GM15510 (cell line): ENCODE data around the gene MARCHF5.

ENCODE experiments used
- POLR2A ChIP-seq: IDR thresholded peaks from 3 replicates; pipeline ENCODE4 v1.6.1; 2011; ENCODE audit warnings: borderline replicate concordance; ENCODE audit not compliant: insufficient read length; ENCODE audit errors: extremely low read depth

MARCHF5 gene

GRCh38 chr10:92350411-92350810, 59.4 kb downstream of the MARCHF5 start:
- TF ChIP-seq POLR2A: no peak

- no peak for TF ChIP-seq POLR2A
These were observed 63.6 kb downstream of the MARCHF5 start for GRCh38 chr10:92354587-92354986.

DNA sequence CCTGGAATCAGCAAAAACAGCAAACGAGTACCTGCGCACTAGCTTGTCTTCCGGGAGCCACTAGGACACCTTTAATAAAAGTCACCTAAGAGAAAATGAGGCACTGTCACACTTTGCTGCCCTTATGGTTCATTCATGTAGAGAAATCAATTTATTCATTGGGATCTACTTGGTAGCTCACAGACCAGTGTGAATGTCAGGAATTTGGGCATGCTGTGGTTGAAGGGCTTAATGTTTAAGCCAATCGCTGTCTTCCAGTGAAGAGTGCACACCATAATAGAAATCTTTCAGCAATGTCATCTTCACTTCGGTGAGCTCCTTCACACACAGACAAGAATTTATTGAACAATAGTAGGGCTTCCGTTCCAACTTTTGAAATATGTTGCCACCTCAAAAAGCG, 65.1 kb downstream of the MARCHF5 start:
- TF ChIP-seq POLR2A: no peak

GRCh38 chr10:92363498-92363897, 72.5 kb downstream of the MARCHF5 start:
- no peak for TF ChIP-seq POLR2A

DNA sequence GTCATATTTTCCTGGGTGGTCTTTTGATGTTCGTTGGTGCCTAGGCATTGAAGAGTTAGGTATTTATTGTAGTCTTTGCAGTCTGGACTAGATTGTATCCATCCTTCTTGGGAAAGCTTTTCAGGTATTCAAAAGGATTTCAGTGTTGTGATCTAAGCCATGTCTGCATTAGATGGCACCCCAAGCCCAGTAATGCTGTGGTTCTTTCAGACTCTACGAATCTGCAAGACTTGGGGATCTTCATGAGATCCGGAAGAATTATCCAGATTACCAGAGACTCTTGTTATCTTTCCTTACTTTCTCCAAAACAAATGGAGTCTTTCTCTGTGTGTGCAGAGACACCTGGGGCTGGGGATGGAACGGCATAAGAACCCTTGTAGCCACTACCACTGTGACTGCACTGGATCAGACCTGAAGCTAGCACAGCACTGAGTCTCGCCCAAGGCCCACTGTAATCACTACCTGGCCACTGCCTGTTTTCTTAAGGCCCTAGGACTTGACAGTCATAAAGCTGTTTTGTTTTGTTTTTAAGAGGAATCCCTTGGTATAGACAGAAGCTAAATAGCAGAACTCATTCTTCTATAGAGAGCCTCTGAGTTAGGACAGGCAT, 75.5 kb downstream of the MARCHF5 start:
- no peak for TF ChIP-seq POLR2A

- no peak for TF ChIP-seq POLR2A
These were observed 87.0 kb downstream of the MARCHF5 start for GRCh38 chr10:92377962-92378361.

GRCh38 chr10:92381543-92381954, 90.6 kb downstream of the MARCHF5 start:
- TF ChIP-seq POLR2A: no peak

DNA sequence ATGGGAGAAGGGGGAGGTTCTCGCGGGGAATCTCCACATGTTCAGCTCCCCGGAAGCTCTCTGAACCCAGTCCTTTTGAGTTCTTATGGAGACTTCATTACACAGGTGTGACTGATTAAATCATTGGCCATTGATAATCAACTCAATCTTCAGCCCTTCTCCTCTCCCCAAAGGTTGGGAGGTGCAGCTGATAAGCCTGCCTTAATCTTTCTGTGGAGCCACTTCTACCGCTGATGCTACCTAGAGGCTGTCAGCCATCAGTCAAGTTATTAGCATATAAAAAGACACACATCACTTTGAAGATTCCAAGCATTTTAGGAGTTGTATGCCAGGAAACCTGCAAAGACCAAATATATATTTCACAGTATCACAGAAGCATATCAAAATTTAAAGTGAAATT, 91.7 kb downstream of the MARCHF5 start:
- TF ChIP-seq POLR2A: no peak

DNA sequence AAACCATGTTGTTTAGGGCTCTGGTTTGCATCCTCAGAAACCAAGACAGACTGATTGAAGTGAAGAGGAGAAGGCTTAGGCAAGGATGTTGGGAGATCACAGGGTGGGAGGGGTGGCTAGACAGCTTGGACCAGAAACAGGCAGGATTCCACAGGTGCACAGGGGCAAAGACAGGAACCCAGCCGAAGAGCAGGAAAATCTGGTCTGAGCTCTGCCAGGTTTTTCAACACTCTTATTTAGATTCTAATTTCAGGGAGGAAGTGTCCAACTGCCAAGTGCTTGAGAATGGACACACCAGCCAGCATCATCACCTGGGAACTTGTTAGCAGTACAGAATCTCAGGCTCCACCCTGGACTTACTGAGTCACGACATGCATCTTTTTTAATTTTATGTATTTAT, 93.8 kb downstream of the MARCHF5 start:
- no peak for TF ChIP-seq POLR2A

DNA sequence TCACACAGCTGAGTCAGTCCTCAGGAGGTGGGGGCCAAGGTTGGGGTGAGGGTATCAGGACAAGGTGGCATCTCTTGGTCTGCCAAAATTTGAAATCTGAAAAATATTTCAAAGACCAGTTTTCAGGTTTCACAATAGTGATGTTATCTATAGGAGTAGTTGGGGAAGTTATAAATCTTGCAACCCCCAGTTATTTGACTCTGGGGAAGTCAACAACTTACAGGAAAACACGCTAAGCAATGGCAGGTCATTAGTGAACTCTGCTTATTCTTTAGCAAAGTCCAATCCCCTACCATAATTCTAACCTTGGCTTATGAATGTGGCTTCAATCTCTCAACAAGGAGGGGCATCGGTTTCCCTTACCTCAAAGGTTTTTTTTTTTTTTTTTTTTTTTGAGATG, 94.9 kb downstream of the MARCHF5 start:
- no peak for TF ChIP-seq POLR2A

GRCh38 chr10:92387289-92387940, 96.4 kb downstream of the MARCHF5 start:
- TF ChIP-seq POLR2A: no peak

DNA sequence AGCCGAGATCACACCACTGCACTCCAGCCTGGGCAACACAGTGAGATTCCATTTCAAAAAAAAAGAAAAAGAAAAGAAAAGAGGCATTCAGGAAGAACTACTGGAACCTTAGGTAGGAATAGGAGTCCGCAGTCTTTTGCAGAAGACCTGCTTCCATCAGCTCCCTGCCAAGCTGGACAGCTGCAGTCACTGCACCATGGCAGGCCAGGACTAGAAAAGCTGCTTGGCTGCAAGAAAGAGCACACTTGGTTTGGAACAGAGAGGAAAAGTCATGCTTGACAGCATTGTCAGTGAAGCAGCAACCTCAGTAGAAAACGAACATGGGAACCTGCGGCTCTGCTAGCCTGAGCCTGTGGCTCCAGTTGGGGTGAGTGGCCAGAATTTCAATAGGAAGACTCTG, 104.3 kb downstream of the MARCHF5 start:
- no peak for TF ChIP-seq POLR2A
